WI38 (cell line): ENCODE results near the gene BMPR1B.

Experiments
- H3K4me3 ChIP-seq: 2 replicates; pipeline ENCODE4 v1.5.1; 2011; ENCODE audit warnings: low read depth, mild to moderate bottlenecking, control low read depth, low read length
- CTCF ChIP-seq: IDR thresholded peaks from 2 replicates; pipeline ENCODE4 v1.5.1; 2012; ENCODE audit warnings: low read depth, mild to moderate bottlenecking, control low read depth, low read length

Gene BMPR1B

GRCh38 chr4:95023110-95023509, 265.4 kb downstream of the BMPR1B start:
- H3K4me3 ChIP-seq, result no peak overlapping the region
- no peak for TF ChIP-seq CTCF

- no peak for TF ChIP-seq CTCF
- H3K4me3 ChIP-seq, result no peak overlapping the region
These were observed 270.3 kb downstream of the BMPR1B start for GRCh38 chr4:95027905-95028618.

- TF ChIP-seq CTCF, result no peak
- H3K4me3 ChIP-seq, result no peak overlapping the region
These were observed 281.0 kb downstream of the BMPR1B start for GRCh38 chr4:95038791-95039190.

- H3K4me3 ChIP-seq, result no peak overlapping the region
- no peak for TF ChIP-seq CTCF
These were observed 286.6 kb downstream of the BMPR1B start for GRCh38 chr4:95044324-95044837.

GRCh38 chr4:95045429-95045828, 287.7 kb downstream of the BMPR1B start:
- no peak overlapping the region for H3K4me3 ChIP-seq
- no peak for TF ChIP-seq CTCF

- no peak for TF ChIP-seq CTCF
- H3K4me3 ChIP-seq, result no peak overlapping the region
These were observed 290.5 kb downstream of the BMPR1B start for GRCh38 chr4:95048296-95048695.

- no peak overlapping the region for H3K4me3 ChIP-seq
- no peak for TF ChIP-seq CTCF
These were observed 291.9 kb downstream of the BMPR1B start for GRCh38 chr4:95049551-95050233.
